HepG2 (cell line): ENCODE data around the gene COLGALT1. TPM values are rescaled to one million over a fixed set of nuclear protein-coding genes. Genes with fewer than 3 reads are reported as not detected.

Experiments
- ATAC-seq: fragments of 200-7000 bp; cut with Tn5 transposase; 3 replicates; pipeline ENCODE4 v1.9.1; 2020; ENCODE audit warnings: mild to moderate bottlenecking, moderate library complexity
- BruUV-seq: library from RNA; stranded (reverse); fragments of 400-500 nt; replicated peaks from 2 replicates; lab custom pipeline; 2021; lab: Mats Ljungman, UMichigan
- CTCF ChIA-PET: fragments of 300-600 bp; formaldehyde crosslinking; extraction: SDS; loops from one replicate; lab custom pipeline; 2021; ENCODE audit warnings: low total read pairs, inconsistent platforms, low intra/inter-chr PET ratio; lab: Yijun Ruan, JAX
- POLR2A ChIA-PET: fragments of 350-600 bp; sonication (Branson Sonifier 250); formaldehyde crosslinking; loops from one replicate; lab custom pipeline; 2020; ENCODE audit warnings: antibody characterized with exemption, inconsistent platforms; lab: Yijun Ruan, JAX
- DNase-seq: peaks from one replicate; pipeline ENCODE4 v3.0.0-alpha.2; 2015; ENCODE audit warnings: low spot score
- FAIRE-seq: peaks from 3 replicates; lab custom pipeline; 2011; peaks lifted over from hg19 to GRCh38; lab: Jason Lieb, UNC
- H2AFZ ChIP-seq: one replicate; pipeline ENCODE4 v1.6.1; 2011; ENCODE audit warnings: low read length, inconsistent platforms
- H3K27ac ChIP-seq: fragments of 300-600 bp; 3 replicates; pipeline ENCODE4 v1.8.0; 2011; ENCODE audit warnings: mixed run types, mild to moderate bottlenecking, mixed read lengths, low read length, inconsistent platforms; ENCODE audit not compliant: insufficient read depth; ENCODE audit errors: extremely low read length
- H3K27me3 ChIP-seq, 2 experiments: fragments of 200-600 bp in 1 of 2; 2 replicates in 1 of 2; 3 replicates in 1 of 2; pipeline versions ENCODE4 v1.6.0 to v1.8.0; 2011; ENCODE audit warnings: low read length in 2 of 2, mild to moderate bottlenecking in 2 of 2, moderate library complexity in 2 of 2, inconsistent platforms in 1 of 2; ENCODE audit not compliant: insufficient read depth in 2 of 2, control insufficient read depth in 1 of 2
- H3K36me3 ChIP-seq, 2 experiments: fragments of 200-600 bp in 1 of 2; replicated peaks in 1 of 2; 2 replicates in 1 of 2; 3 replicates in 1 of 2; pipeline versions ENCODE4 v1.5.1 to v1.8.0; 2011; ENCODE audit warnings: low read length in 2 of 2, inconsistent platforms in 1 of 2; ENCODE audit not compliant: insufficient read depth in 2 of 2, control insufficient read depth in 1 of 2
- H3K4me1 ChIP-seq: 2 replicates; pipeline ENCODE4 v1.5.1; 2012; ENCODE audit warnings: low read length, inconsistent platforms; ENCODE audit not compliant: insufficient read depth
- H3K4me2 ChIP-seq: 2 replicates; pipeline ENCODE4 v1.6.0; 2011; ENCODE audit warnings: low read depth, low read length, inconsistent platforms
- H3K4me3 ChIP-seq, 3 experiments: fragments of 200-600 bp in 1 of 3; sonication (generic), shearing (Covaris generic) in 1 of 3; replicated peaks in 1 of 3; 2 replicates each; pipeline ENCODE4 v1.5.1; 2011 to 2016; ENCODE audit warnings: low read length in 3 of 3, inconsistent platforms in 2 of 3, low read depth in 2 of 3, mild to moderate bottlenecking in 2 of 3, control low read depth in 1 of 3, mixed read lengths in 1 of 3; ENCODE audit not compliant: insufficient read depth in 1 of 3
- H3K79me2 ChIP-seq: one replicate; pipeline ENCODE4 v1.6.1; 2011; ENCODE audit warnings: low read length, inconsistent platforms; ENCODE audit not compliant: insufficient read depth
- H3K9ac ChIP-seq: 2 replicates; pipeline ENCODE4 v1.6.0; 2011; ENCODE audit warnings: mild to moderate bottlenecking, low read depth, low read length, inconsistent platforms; ENCODE audit not compliant: insufficient read depth
- H3K9me3 ChIP-seq: 2 replicates; pipeline ENCODE4 v1.5.1; 2012; ENCODE audit warnings: mild to moderate bottlenecking, low read length
- H4K20me1 ChIP-seq: 2 replicates; pipeline ENCODE4 v1.6.0; 2011; ENCODE audit warnings: inconsistent platforms, mild to moderate bottlenecking, low read length, moderate library complexity; ENCODE audit not compliant: insufficient read depth
- DNMT3B ChIP-seq: conservative IDR thresholded peaks from 2 replicates; pipeline ENCODE4 v1.6.1; 2016; ENCODE audit warnings: missing biosample characterization, control low read depth
- EED ChIP-seq: sonication (generic); formaldehyde crosslinking; IDR thresholded peaks from 2 replicates; pipeline ENCODE4 v1.5.0; 2020; ENCODE audit warnings: mild to moderate bottlenecking, missing genetic modification reagents
- FOXA3 ChIP-seq: IDR thresholded peaks from 2 replicates; pipeline ENCODE4 v1.6.1; 2016; ENCODE audit warnings: missing genetic modification reagents, missing compliant biosample characterization
- MTA3 ChIP-seq: sonication (generic); formaldehyde crosslinking; IDR thresholded peaks from 2 replicates; pipeline ENCODE4 v1.4.0; 2020; ENCODE audit warnings: missing genetic modification reagents
- RELA ChIP-seq: sonication (generic); formaldehyde crosslinking; IDR thresholded peaks from 2 replicates; pipeline ENCODE4 v1.4.0; 2020; ENCODE audit warnings: missing genetic modification reagents
- SIN3B ChIP-seq: fragments of 150-350 bp; IDR thresholded peaks from 2 replicates; pipeline ENCODE4 v1.6.1; 2014; ENCODE audit warnings: low read length
- SMAD9 ChIP-seq: sonication (generic); formaldehyde crosslinking; IDR thresholded peaks from 2 replicates; pipeline ENCODE4 v1.5.1; 2020; ENCODE audit warnings: mild to moderate bottlenecking, missing genetic modification reagents
- THRA ChIP-seq: sonication (generic); formaldehyde crosslinking; IDR thresholded peaks from 2 replicates; pipeline ENCODE4 v1.4.0; 2020; ENCODE audit warnings: missing genetic modification reagents, borderline replicate concordance
- ZBTB3 ChIP-seq: sonication (generic); formaldehyde crosslinking; IDR thresholded peaks from 2 replicates; pipeline ENCODE4 v1.4.0; 2020; ENCODE audit warnings: low read depth, mild to moderate bottlenecking, moderate library complexity, missing genetic modification reagents, borderline replicate concordance
- ZHX1 ChIP-seq: sonication (generic); formaldehyde crosslinking; IDR thresholded peaks from 2 replicates; pipeline ENCODE4 v1.8.1; 2022; ENCODE audit warnings: low read depth, mild to moderate bottlenecking, missing genetic modification reagents
- ZNF274 ChIP-seq: sonication (generic); formaldehyde crosslinking; IDR thresholded peaks from 2 replicates; pipeline ENCODE4 v1.5.1; 2020; ENCODE audit warnings: mild to moderate bottlenecking, missing genetic modification reagents
- ZNF280B ChIP-seq: sonication (generic); formaldehyde crosslinking; IDR thresholded peaks from 2 replicates; pipeline ENCODE4 v1.5.0; 2020; ENCODE audit warnings: missing genetic modification reagents, mild to moderate bottlenecking, borderline replicate concordance
- ZNF430 ChIP-seq: sonication (generic); formaldehyde crosslinking; IDR thresholded peaks from 2 replicates; pipeline ENCODE4 v1.9.0; 2021; ENCODE audit warnings: mild to moderate bottlenecking, missing genetic modification reagents
- ZNF768 ChIP-seq: sonication (generic); formaldehyde crosslinking; IDR thresholded peaks from 2 replicates; pipeline ENCODE4 v1.4.0; 2020; ENCODE audit warnings: missing genetic modification reagents
- ZNF777 ChIP-seq: sonication (generic); formaldehyde crosslinking; IDR thresholded peaks from 2 replicates; pipeline ENCODE4 v1.4.0; 2020; ENCODE audit warnings: missing genetic modification reagents
- ZSCAN22 ChIP-seq: sonication (generic); formaldehyde crosslinking; IDR thresholded peaks from 2 replicates; pipeline ENCODE4 v1.4.0; 2020; ENCODE audit warnings: mild to moderate bottlenecking, missing genetic modification reagents
- WGBS: methylation state at CpG from one replicate; pipeline ENCODE4 v1.1.6; 2017; ENCODE audit warnings: low lambda C conversion rate; 5-methylcytosine and 5-hydroxymethylcytosine counted together
- in situ Hi-C: cut with HindIII; loops from 2 replicates; pipeline ENCODE4 v1.10.0; 2017; ENCODE audit warnings: low pct_unique_long_range_greater_than_20kb; ENCODE audit not compliant: extremely low pct_ligation_motif_present
- intact Hi-C: fragments of 100-400 bp; cut with micrococcal nuclease; formaldehyde crosslinking; loops from one replicate; pipeline ENCODE4 v1.10.0; 2022; ENCODE audit not compliant: unreplicated experiment
- polyA plus RNA-seq, 8 experiments: library from polyadenylated mRNA; depleted of rRNA in 3 of 8; stranded (reverse) in 7 of 8; unstranded in 1 of 8; fragments of >200 nt; fragmentation: Illumina TruSeq in 4 of 8; extraction: Trizol in 4 of 8; gene quantifications; 2 replicates each; pipeline versions ENCODE4 v1.2.1 to v1.2.3, GENCODE V29; 2011 to 2016; ENCODE audit warnings: low read depth in 4 of 8, missing spikeins in 1 of 8, mixed read lengths in 1 of 8; ENCODE audit not compliant: insufficient read depth in 1 of 8
- total RNA-seq, 5 experiments: library from RNA; depleted of rRNA; stranded (reverse); fragments of >200 nt; fragmentation: Illumina TruSeq; extraction: Trizol; gene quantifications; 2 replicates each; pipeline ENCODE4 v1.2.3, GENCODE V29; 2016; ENCODE audit warnings: low read depth in 1 of 5
- TF ChIP-seq, protein P1 (sequence below): sonication (generic); formaldehyde crosslinking; IDR thresholded peaks from 2 replicates; pipeline ENCODE4 v1.8.0; 2022; ENCODE audit warnings: missing genetic modification reagents, mild to moderate bottlenecking, borderline replicate concordance

COLGALT1 gene
- total and polyA plus RNA-seq, 2 of the 13 experiments (the other 11 are each of a cell fraction or from before 2014, with no cell fraction given), result 58.0 to 211 TPM

- no peak overlapping the region for H3K4me3 ChIP-seq
- FAIRE-seq (no peak), ATAC-seq (no peak), DNase-seq (no peak)
- no TSS peak for BruUV-seq
- no peaks in the 10 kb centered on the region for H3K79me2 ChIP-seq
- H3K36me3 ChIP-seq, result no peaks in the 10 kb centered on the region
- H3K9me3 ChIP-seq, result no peaks in the 10 kb centered on the region
- H3K4me1 ChIP-seq, result peaks cover 22% of the 10 kb centered on the region
- WGBS, result 38% methylated on average over 10 of the region's 16 CpGs
- intact Hi-C loops, result no loop called here
- no peak overlapping the region for H3K9ac ChIP-seq
- TF ChIP-seq SMAD9 (no peak), SIN3B (no peak), THRA (CRISPR knock-in tag) (no peak), EED (no peak), ZNF280B (no peak), ZNF430 (CRISPR knock-in tag) (no peak), MTA3 (CRISPR knock-in tag) (no peak), DNMT3B (CRISPR knock-in tag) (no peak), RELA (CRISPR knock-in tag) (no peak), ZHX1 (CRISPR knock-in tag) (no peak), ZBTB3 (no peak), ZNF777 (no peak), ZNF274 (CRISPR knock-in tag) (no peak), FOXA3 (CRISPR knock-in tag) (no peak), ZNF768 (CRISPR knock-in tag) (no peak), ZSCAN22 (no peak)
- TF ChIP-seq, protein P1, sequence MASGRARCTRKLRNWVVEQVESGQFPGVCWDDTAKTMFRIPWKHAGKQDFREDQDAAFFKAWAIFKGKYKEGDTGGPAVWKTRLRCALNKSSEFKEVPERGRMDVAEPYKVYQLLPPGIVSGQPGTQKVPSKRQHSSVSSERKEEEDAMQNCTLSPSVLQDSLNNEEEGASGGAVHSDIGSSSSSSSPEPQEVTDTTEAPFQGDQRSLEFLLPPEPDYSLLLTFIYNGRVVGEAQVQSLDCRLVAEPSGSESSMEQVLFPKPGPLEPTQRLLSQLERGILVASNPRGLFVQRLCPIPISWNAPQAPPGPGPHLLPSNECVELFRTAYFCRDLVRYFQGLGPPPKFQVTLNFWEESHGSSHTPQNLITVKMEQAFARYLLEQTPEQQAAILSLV (CRISPR knock-in tag), result no peak
- TF ChIP-seq, all 625 proteins: peak for 0
- POLR2A ChIA-PET, result no interaction called here
- H3K4me2 ChIP-seq, result no peak overlapping the region
- CTCF ChIA-PET, result no interaction called here
- H3K27ac ChIP-seq, result no peak overlapping the region
- no peak overlapping the region for H2AFZ ChIP-seq
- in situ Hi-C loops, result no loop called here
- H3K27me3 ChIP-seq, result peaks cover 0 to 24% of the 10 kb centered on the region in 2 experiments; a peak in 3 of 5 replicates
- no peaks in the 10 kb centered on the region for H4K20me1 ChIP-seq
Observed at GRCh38 chr19:17532116-17532515, 23.3 kb upstream of the COLGALT1 start.
